ENCODE measurements around the gene PRDX2. TPM values are rescaled to one million over a fixed set of nuclear protein-coding genes. Genes with fewer than 3 reads are reported as not detected.

Gene PRDX2
- total and polyA plus RNA-seq, 10 of the 15 experiments (the other 5 are each of a cell fraction or from before 2014, with no cell fraction given) = 93.0 to 812 (median 344) TPM

- Histone ChIP-seq H3K4me1 (ENCODE audit: control insufficient read depth, insufficient read depth, low read length) (no peaks in the 10 kb centered on the region), H3K9me3 (replicated peaks; ENCODE audit: control insufficient read depth, insufficient read depth, low read length) (no peaks in the 10 kb centered on the region), H2AFZ (ENCODE audit: control insufficient read depth, low read depth, low read length) (no peak overlapping the region), H3K4me3 (no peak overlapping the region), H3K79me2 (ENCODE audit: control insufficient read depth, insufficient read depth, low read length) (no peaks in the 10 kb centered on the region), H3K27me3 (replicated peaks in 1 of 2; ENCODE audit: control insufficient read depth in 2 of 2, insufficient read depth in 2 of 2, low read length in 1 of 2) (peaks cover 0 to 2% of the 10 kb centered on the region in 2 experiments; a peak in 1 of 4 replicates), H3K27ac (ENCODE audit: control insufficient read depth, insufficient read depth) (no peak overlapping the region), H3K4me2 (ENCODE audit: control insufficient read depth, insufficient read depth) (no peak overlapping the region), H3K36me3 (ENCODE audit: control insufficient read depth in 2 of 2, insufficient read depth in 2 of 2, low read length in 1 of 2) (no peaks in the 10 kb centered on the region), H4K20me1 (ENCODE audit: control insufficient read depth, insufficient read depth) (no peaks in the 10 kb centered on the region), H3K9ac (ENCODE audit: control insufficient read depth, insufficient read depth, low read length) (no peak overlapping the region)
- 52% methylated on average over 19 of the region's 19 CpGs for WGBS (ENCODE audit: insufficient coverage, insufficient replicate concordance, low lambda C conversion rate, missing lambda C conversion rate)
- DNase-seq (ENCODE audit: low read depth, low spot score) = no peak
- POLR2A ChIA-PET = no interaction called here
- FAIRE-seq = no peak
- in situ Hi-C loops (cut with MboI) = no loop called here
- CTCF ChIA-PET = interaction anchor here (0.8 to 17.0 kb wide), 8 partner anchors 10 to 174 kb away, joined by 3 to 426 read pairs (median 10); partner anchors contain the start of genes JUNB, PRDX2, THSD8 and TRIR
- intact Hi-C loops (cut with micrococcal nuclease; ENCODE audit: unreplicated experiment) = loop anchor here (5.0 kb wide), 1 partner anchor 194 kb away; no protein-coding TSS in a partner anchor
- SMC1A ChIA-PET (ENCODE audit: uncharacterized antibody, unreplicated experiment) = interaction anchor here (0.8 kb wide), 1 partner anchor 46 kb away, joined by 3 read pairs; the partner anchor contains the start of gene THSD8
- RAD21 ChIA-PET (ENCODE audit: unreplicated experiment) = interaction anchor here (1.6 kb wide), 1 partner anchor 8 kb away, joined by 3 read pairs; no protein-coding TSS in a partner anchor
- ATAC-seq = no peak
- no TSS peak for BruUV-seq (replicated peaks)
- TF ChIP-seq ZSCAN29 (IDR thresholded peaks at IDR 0.05) (no peak), SIX5 (IDR thresholded peaks at IDR 0.05; ENCODE audit: low read depth, low read length, severe bottlenecking) (no peak), ZNF384 (IDR thresholded peaks at IDR 0.05; ENCODE audit: borderline replicate concordance, low read depth, low read length) (no peak), USF2 (IDR thresholded peaks at IDR 0.05; ENCODE audit: borderline replicate concordance, low read depth, low read length) (no peak), CEBPZ (IDR thresholded peaks at IDR 0.05; ENCODE audit: low read depth, low read length) (no peak), FOXM1 (IDR thresholded peaks at IDR 0.05; ENCODE audit: low read depth, low read length) (no peak), BCL11A (IDR thresholded peaks at IDR 0.05; ENCODE audit: low read depth, low read length) (no peak), EP300 (IDR thresholded peaks at IDR 0.05; ENCODE audit: borderline replicate concordance in 1 of 2, control insufficient read depth in 1 of 2, low read depth in 2 of 2, low read length in 2 of 2) (no peak), STAT3 (IDR thresholded peaks at IDR 0.05; ENCODE audit: low read depth, low read length) (no peak), SIN3A (IDR thresholded peaks at IDR 0.05; ENCODE audit: low read depth, low read length) (no peak), MLLT1 (IDR thresholded peaks at IDR 0.05) (no peak), RAD21 (IDR thresholded peaks at IDR 0.05; ENCODE audit: insufficient read depth, low read depth, low read length) (no peak), SUZ12 (IDR thresholded peaks at IDR 0.05; ENCODE audit: unreplicated experiment) (no peak), YY1 (IDR thresholded peaks at IDR 0.05; ENCODE audit: low read depth, low read length) (no peak), JUND (IDR thresholded peaks at IDR 0.05; ENCODE audit: low read depth, low read length) (no peak), HCFC1 (IDR thresholded peaks at IDR 0.05; ENCODE audit: low read length) (no peak), NR2C2 (IDR thresholded peaks at IDR 0.05; ENCODE audit: borderline replicate concordance, control insufficient read depth, insufficient read length, low read depth) (no peak), CHD4 (IDR thresholded peaks at IDR 0.05) (no peak), NFYA (IDR thresholded peaks at IDR 0.05; ENCODE audit: borderline replicate concordance, low read depth, low read length) (no peak)
These were observed 45.3 kb downstream of the PRDX2 start for GRCh38 chr19:12756150-12756883.

Data from GM12878 (cell line).